Thymus (tissue), 14 donors: ENCODE data around the gene XIST. TPM values are rescaled to one million over a fixed set of nuclear protein-coding genes. Genes with fewer than 3 reads are reported as not detected.
"Not testable (repeated sequence)": the region's sequence is repeated elsewhere in the genome, so short reads cannot be mapped to it uniquely, and the experiment has no call there.

ENCODE experiments used
- DNase-seq, 9 donors: peaks; one replicate each; pipeline ENCODE4 v3.0.0-alpha.2; 2013; ENCODE audit warnings: low spot score in 9 of 9, low read depth in 6 of 9, missing footprints in 1 of 9
- H3K27ac ChIP-seq, 2 donors: one replicate each; pipeline ENCODE4 v1.5.1; 2013; ENCODE audit warnings: control low read depth in 1 of 2, low read depth in 1 of 2, low read length in 1 of 2, mild to moderate bottlenecking in 1 of 2, moderate library complexity in 1 of 2
- H3K27me3 ChIP-seq, 2 donors: one replicate each; pipeline ENCODE4 v1.5.1; 2013; ENCODE audit warnings: low read length in 1 of 2; ENCODE audit not compliant: control insufficient read depth in 2 of 2, insufficient read depth in 1 of 2
- H3K36me3 ChIP-seq, 2 donors: one replicate each; pipeline ENCODE4 v1.5.1; 2013; ENCODE audit warnings: low read length in 1 of 2, mild to moderate bottlenecking in 1 of 2, moderate library complexity in 1 of 2; ENCODE audit not compliant: control insufficient read depth in 2 of 2, insufficient read depth in 2 of 2
- H3K4me1 ChIP-seq, 2 donors: one replicate each; pipeline ENCODE4 v1.5.1; 2013; ENCODE audit warnings: low read length in 2 of 2; ENCODE audit not compliant: control insufficient read depth in 2 of 2, insufficient read depth in 2 of 2
- H3K4me3 ChIP-seq, 2 donors: one replicate each; pipeline ENCODE4 v1.5.1; 2013; ENCODE audit warnings: low read length in 2 of 2, control low read depth in 1 of 2, mild to moderate bottlenecking in 1 of 2
- H3K9me3 ChIP-seq, 2 donors: one replicate each; pipeline ENCODE4 v1.5.1; 2013; ENCODE audit warnings: low read length in 1 of 2, mild to moderate bottlenecking in 1 of 2; ENCODE audit not compliant: control insufficient read depth in 2 of 2, insufficient read depth in 1 of 2
- WGBS: extraction: QIAGEN DNeasy Blood & Tissue Kit; methylation state at CpG from one replicate; pipeline ENCODE4 v1.1.7; 2013; 5-methylcytosine and 5-hydroxymethylcytosine counted together
- long read RNA-seq, 10 donors: transcript quantifications; one replicate each; lab custom pipeline, GENCODE V29; 2026
- polyA plus RNA-seq: library from polyadenylated mRNA; stranded (reverse); fragments of 200-250 nt; gene quantifications from one replicate; pipeline ENCODE4 v1.2.3, GENCODE V29; 2013
- total RNA-seq: library from RNA; stranded (reverse); fragments of 120-200 nt; gene quantifications from one replicate; pipeline ENCODE4 v1.2.4, GENCODE V29; 2013
- donor health status: healthy.

XIST gene
- 118 TPM for total RNA-seq
- polyA plus RNA-seq, result 0.11 TPM
- long read RNA-seq, donor 1, full-length matches to known transcripts, result 6 of 26 reads
- long read RNA-seq, donor 1, partial matches to known transcripts, result 20 of 26 reads
- long read RNA-seq, donor 1, other reads (novel, unspliced or antisense), result 0 of 26 reads
- long read RNA-seq, donor 2, full-length matches to known transcripts, result 62 of 400 reads
- long read RNA-seq, donor 2, partial matches to known transcripts, result 338 of 400 reads
- long read RNA-seq, donor 2, other reads (novel, unspliced or antisense), result 0 of 400 reads
- long read RNA-seq, donor 3, result 0 reads
- long read RNA-seq, donor 4, full-length matches to known transcripts, result 14 of 113 reads
- long read RNA-seq, donor 4, partial matches to known transcripts, result 99 of 113 reads
- long read RNA-seq, donor 4, other reads (novel, unspliced or antisense), result 0 of 113 reads
- long read RNA-seq, donor 5, full-length matches to known transcripts, result 44 of 63 reads
- long read RNA-seq, donor 5, partial matches to known transcripts, result 19 of 63 reads
- long read RNA-seq, donor 5, other reads (novel, unspliced or antisense), result 0 of 63 reads
- long read RNA-seq, donor 6, result 0 reads
- long read RNA-seq, donor 7, result 0 reads
- long read RNA-seq, donor 8, result 0 reads
- long read RNA-seq, donor 9, full-length matches to known transcripts, result 18 of 147 reads
- long read RNA-seq, donor 9, partial matches to known transcripts, result 129 of 147 reads
- long read RNA-seq, donor 9, other reads (novel, unspliced or antisense), result 0 of 147 reads
- long read RNA-seq, donor 10, result 0 reads

- Histone ChIP-seq H3K27ac (peak within 1 kb of the TSS in 1 of 2 donors; percentile 96), H3K9me3 (no peaks in the 10 kb centered on the region), H3K4me1 (no peaks in the 10 kb centered on the region), H3K4me3 (peak within 1 kb of the TSS in 1 of 2 donors; percentile 72), H3K36me3 (no peaks in the 10 kb centered on the region), H3K27me3 (no peaks in the 10 kb centered on the region)
- whole genome bisulfite sequencing, result 97% methylated on average over 8 of the region's 8 CpGs
- peak in 4 of 9 donors; percentile 58 to 92 (median 76) for DNase-seq
Observed at GRCh38 chrX:73852467-73852866, at the start of gene XIST. TSS of gene XIST (minus strand) at chrX:73852714.

- not testable (repeated sequence) for H3K27ac ChIP-seq, H3K4me3 ChIP-seq
- 94% methylated on average over 3 of the region's 3 CpGs for WGBS
Observed at GRCh38 chrX:73898315-73898714, 45.8 kb upstream of the XIST start.

GRCh38 chrX:73892515-73893090 lies 40.1 kb upstream of the XIST start:
- H3K27ac ChIP-seq, H3K4me1 ChIP-seq, H3K9me3 ChIP-seq, H3K27me3 ChIP-seq, H3K4me3 ChIP-seq, H3K36me3 ChIP-seq: not testable (repeated sequence)
- peak in 2 of 9 donors; percentile 4 to 33 for DNase-seq
- 94% methylated on average over 14 of the region's 14 CpGs for WGBS

More at GRCh38 chrX:73898315-73898714, 45.8 kb upstream of the XIST start:
- H3K9me3 ChIP-seq, H3K36me3 ChIP-seq, DNase-seq, H3K27me3 ChIP-seq, H3K4me1 ChIP-seq: not testable (repeated sequence)

GRCh38 chrX:73882260-73882659 lies 29.7 kb upstream of the XIST start:
- DNase-seq, result not testable (repeated sequence)
- WGBS, result 98% methylated on average over 24 of the region's 24 CpGs

GRCh38 chrX:73877687-73878086 lies 25.2 kb upstream of the XIST start:
- H3K4me3 ChIP-seq, result no peak overlapping the region
- peaks cover 0 to 2% of the 10 kb centered on the region in 2 donors for H3K27me3 ChIP-seq
- H3K36me3 ChIP-seq, result no peaks in the 10 kb centered on the region
- no peak for DNase-seq
- peaks cover 0 to 8% of the 10 kb centered on the region in 2 donors for H3K9me3 ChIP-seq
- no peak overlapping the region for H3K27ac ChIP-seq
- H3K4me1 ChIP-seq, result no peaks in the 10 kb centered on the region

More at GRCh38 chrX:73882260-73882659, 29.7 kb upstream of the XIST start:
- not testable (repeated sequence) for H3K27me3 ChIP-seq, H3K9me3 ChIP-seq, H3K4me1 ChIP-seq, H3K4me3 ChIP-seq, H3K36me3 ChIP-seq, H3K27ac ChIP-seq

GRCh38 chrX:73876911-73877310 lies 24.4 kb upstream of the XIST start:
- H3K27ac ChIP-seq, result no peak overlapping the region
- DNase-seq, result no peak
- WGBS, result 89% methylated on average over 2 of the region's 2 CpGs

GRCh38 chrX:73868916-73869315 lies 16.4 kb upstream of the XIST start:
- no peak for DNase-seq
- Histone ChIP-seq H3K4me1 (no peaks in the 10 kb centered on the region), H3K27ac (no peak overlapping the region), H3K27me3 (no peaks in the 10 kb centered on the region), H3K36me3 (no peaks in the 10 kb centered on the region), H3K4me3 (no peak overlapping the region), H3K9me3 (peaks cover 0 to 5% of the 10 kb centered on the region in 2 donors)
- 100% methylated on average over 1 of the region's 1 CpG for WGBS

More at GRCh38 chrX:73876911-73877310, 24.4 kb upstream of the XIST start:
- Histone ChIP-seq H3K4me1 (no peaks in the 10 kb centered on the region), H3K9me3 (peaks cover 0 to 8% of the 10 kb centered on the region in 2 donors), H3K27me3 (peaks cover 0 to 2% of the 10 kb centered on the region in 2 donors), H3K4me3 (no peak overlapping the region), H3K36me3 (no peaks in the 10 kb centered on the region)

GRCh38 chrX:73867144-73867543 lies 14.6 kb upstream of the XIST start:
- no peaks in the 10 kb centered on the region for H3K9me3 ChIP-seq
- H3K27me3 ChIP-seq, result no peaks in the 10 kb centered on the region
- no peak overlapping the region for H3K4me3 ChIP-seq
- no peaks in the 10 kb centered on the region for H3K4me1 ChIP-seq
- no peak overlapping the region for H3K27ac ChIP-seq
- 94% methylated on average over 6 of the region's 6 CpGs for WGBS
- DNase-seq, result no peak
- H3K36me3 ChIP-seq, result no peaks in the 10 kb centered on the region

- no peaks in the 10 kb centered on the region for H3K4me1 ChIP-seq
- H3K36me3 ChIP-seq, result no peaks in the 10 kb centered on the region
- H3K27me3 ChIP-seq, result no peaks in the 10 kb centered on the region
- 96% methylated on average over 3 of the region's 3 CpGs for WGBS
- no peak overlapping the region for H3K27ac ChIP-seq
- no peak overlapping the region for H3K4me3 ChIP-seq
- no peaks in the 10 kb centered on the region for H3K9me3 ChIP-seq
- no peak for DNase-seq
Observed at GRCh38 chrX:73863852-73864251, 11.3 kb upstream of the XIST start.
